Liver (tissue), 9 donors: Measurements from ENCODE around the gene GLOD5. TPM values are rescaled to one million over a fixed set of nuclear protein-coding genes. Genes with fewer than 3 reads are reported as not detected.

Experiments used
- DNase-seq: peaks from one replicate; pipeline ENCODE4 v3.0.0-alpha.2; 2017; ENCODE audit warnings: low spot score
- H3K27ac ChIP-seq, 2 donors: one replicate each; pipeline ENCODE4 v1.7.0; 2013; ENCODE audit warnings: inconsistent platforms in 2 of 2, low read length in 2 of 2, control low read depth in 1 of 2, low read depth in 1 of 2, mild to moderate bottlenecking in 1 of 2
- H3K27me3 ChIP-seq, 4 donors: one replicate each; pipeline versions ENCODE4 v1.6.1 to v1.7.0; 2013; ENCODE audit warnings: low read length in 3 of 4, inconsistent platforms in 1 of 4, mild to moderate bottlenecking in 1 of 4, moderate library complexity in 1 of 4; ENCODE audit not compliant: control insufficient read depth in 4 of 4, insufficient read depth in 4 of 4
- H3K36me3 ChIP-seq, 4 donors: one replicate each; pipeline versions ENCODE4 v1.6.1 to v1.7.0; 2013; ENCODE audit warnings: low read length in 3 of 4, mild to moderate bottlenecking in 3 of 4, low read depth in 1 of 4, moderate library complexity in 1 of 4; ENCODE audit not compliant: control insufficient read depth in 4 of 4, insufficient read depth in 3 of 4
- H3K4me1 ChIP-seq, 4 donors: one replicate each; pipeline versions ENCODE4 v1.6.1 to v1.7.0; 2013; ENCODE audit warnings: low read length in 3 of 4, mild to moderate bottlenecking in 3 of 4, moderate library complexity in 1 of 4; ENCODE audit not compliant: control insufficient read depth in 4 of 4, insufficient read depth in 4 of 4
- H3K4me3 ChIP-seq, 3 donors: one replicate each; pipeline versions ENCODE4 v1.6.1 to v1.7.0; 2013; ENCODE audit warnings: low read length in 3 of 3, control low read depth in 1 of 3, low read depth in 1 of 3, mild to moderate bottlenecking in 1 of 3
- H3K9ac ChIP-seq, 2 donors: one replicate each; pipeline ENCODE4 v1.7.0; 2013; ENCODE audit warnings: low read length in 2 of 2, mild to moderate bottlenecking in 2 of 2, moderate library complexity in 2 of 2, control low read depth in 1 of 2, low read depth in 1 of 2
- H3K9me3 ChIP-seq, 4 donors: one replicate each; pipeline versions ENCODE4 v1.6.1 to v1.7.0; 2013; ENCODE audit warnings: low read length in 3 of 4; ENCODE audit not compliant: control insufficient read depth in 4 of 4
- ATF3 ChIP-seq: IDR thresholded peaks from 2 replicates; pipeline ENCODE4 v1.6.1; 2016; ENCODE audit warnings: antibody characterized with exemption
- EGR1 ChIP-seq, 2 donors: IDR thresholded peaks; 2 replicates each; pipeline ENCODE4 v1.6.1; 2016 to 2018; ENCODE audit warnings: antibody characterized with exemption in 2 of 2, low read depth in 2 of 2
- FOXA2 ChIP-seq: IDR thresholded peaks from 2 replicates; pipeline ENCODE4 v1.6.1; 2016; ENCODE audit warnings: antibody characterized with exemption
- GABPA ChIP-seq, 2 donors: IDR thresholded peaks in 1 of 2; conservative IDR thresholded peaks in 1 of 2; 2 replicates each; pipeline ENCODE4 v1.6.1; 2016; ENCODE audit warnings: antibody characterized with exemption in 2 of 2, mild to moderate bottlenecking in 1 of 2, moderate library complexity in 1 of 2
- HNF4A ChIP-seq, 2 donors: conservative IDR thresholded peaks; 2 replicates each; pipeline ENCODE4 v1.6.1; 2016; ENCODE audit warnings: antibody characterized with exemption in 2 of 2, mild to moderate bottlenecking in 2 of 2
- JUND ChIP-seq, 2 donors: IDR thresholded peaks; 2 replicates each; pipeline ENCODE4 v1.6.1; 2016; ENCODE audit warnings: antibody characterized with exemption in 2 of 2
- MAX ChIP-seq: IDR thresholded peaks from 2 replicates; pipeline ENCODE4 v1.6.1; 2016; ENCODE audit warnings: antibody characterized with exemption
- NR2F2 ChIP-seq: IDR thresholded peaks from 2 replicates; pipeline ENCODE4 v1.6.1; 2016; ENCODE audit warnings: antibody characterized with exemption
- RAD21 ChIP-seq, 2 donors: IDR thresholded peaks; 2 replicates each; pipeline ENCODE4 v1.6.1; 2016; ENCODE audit warnings: antibody characterized with exemption in 2 of 2, mild to moderate bottlenecking in 2 of 2
- REST ChIP-seq: IDR thresholded peaks from 2 replicates; pipeline ENCODE4 v1.6.1; 2016; ENCODE audit warnings: antibody characterized with exemption, mild to moderate bottlenecking
- RXRA ChIP-seq, 2 donors: IDR thresholded peaks; 2 replicates each; pipeline ENCODE4 v1.6.1; 2017 to 2018; ENCODE audit warnings: antibody characterized with exemption in 2 of 2, mild to moderate bottlenecking in 1 of 2
- SP1 ChIP-seq: IDR thresholded peaks from 2 replicates; pipeline ENCODE4 v1.6.1; 2018; ENCODE audit warnings: antibody characterized with exemption, mild to moderate bottlenecking
- TAF1 ChIP-seq: conservative IDR thresholded peaks from 2 replicates; pipeline ENCODE4 v1.6.1; 2016; ENCODE audit warnings: antibody characterized with exemption, mild to moderate bottlenecking
- YY1 ChIP-seq: IDR thresholded peaks from 2 replicates; pipeline ENCODE4 v1.6.1; 2016; ENCODE audit warnings: antibody characterized with exemption, mild to moderate bottlenecking
- WGBS: extraction: QIAGEN DNeasy Blood & Tissue Kit; methylation state at CpG from one replicate; pipeline ENCODE4 v1.1.7; 2013; 5-methylcytosine and 5-hydroxymethylcytosine counted together
- polyA plus RNA-seq, 2 donors: library from polyadenylated mRNA; stranded (reverse) in 1 of 2; unstranded in 1 of 2; fragments of 200-250 nt in 1 of 2; fragments of >200 nt in 1 of 2; fragmentation: Nextera tagmentation in 1 of 2; extraction: Ambion mirVana in 1 of 2; gene quantifications; one replicate each; pipeline versions ENCODE4 v1.2.1 to v1.2.3, GENCODE V29; 2013 to 2015
- total RNA-seq, 2 donors: library from RNA; depleted of rRNA; stranded (reverse); fragments of >200 nt; gene quantifications; one replicate each; pipeline ENCODE4 v1.2.3, GENCODE V29; 2014
- TF ChIP-seq, protein P1 (sequence below): IDR thresholded peaks from 2 replicates; pipeline ENCODE4 v1.6.1; 2016; ENCODE audit warnings: antibody characterized with exemption
- donor health status: healthy.
- donor health status: healthy.
- donor health status: healthy.
- donor health status: healthy.
- donor health status: healthy.

The GLOD5 gene
- total and polyA plus RNA-seq, 4 donors, result 0.67 to 3.4 (median 2.1) TPM; not detected in 1

GRCh38 chrX:48802905-48803200 is 41.3 kb downstream of the GLOD5 start:
- peak overlapping the region in 1 of 2 donors; percentile 96 for H3K9ac ChIP-seq
- TF ChIP-seq RXRA (IDR thresholded peaks at IDR 0.05) (no peak), RAD21 (IDR thresholded peaks at IDR 0.05) (no peak), REST (peak; percentile 6), MAX (no peak), EGR1 (IDR thresholded peaks at IDR 0.05; ENCODE audit: low read depth in 2 of 2) (no peak), JUND (IDR thresholded peaks at IDR 0.05) (no peak)
- H3K4me1 ChIP-seq, result peaks cover 2 to 14% (median 5%) of the 10 kb centered on the region in 4 donors
- peaks cover 0 to 9% (median 4%) of the 10 kb centered on the region in 4 donors for H3K36me3 ChIP-seq
- DNase-seq, result no peak
- WGBS, result 22% methylated on average over 4 of the region's 4 CpGs
- no peaks in the 10 kb centered on the region for H3K27me3 ChIP-seq
- peak overlapping the region; percentile 15 to 74 (median 62) for H3K4me3 ChIP-seq
- H3K9me3 ChIP-seq, result no peaks in the 10 kb centered on the region
- H3K27ac ChIP-seq, result peak overlapping the region; percentile 95 to 96

DNA sequence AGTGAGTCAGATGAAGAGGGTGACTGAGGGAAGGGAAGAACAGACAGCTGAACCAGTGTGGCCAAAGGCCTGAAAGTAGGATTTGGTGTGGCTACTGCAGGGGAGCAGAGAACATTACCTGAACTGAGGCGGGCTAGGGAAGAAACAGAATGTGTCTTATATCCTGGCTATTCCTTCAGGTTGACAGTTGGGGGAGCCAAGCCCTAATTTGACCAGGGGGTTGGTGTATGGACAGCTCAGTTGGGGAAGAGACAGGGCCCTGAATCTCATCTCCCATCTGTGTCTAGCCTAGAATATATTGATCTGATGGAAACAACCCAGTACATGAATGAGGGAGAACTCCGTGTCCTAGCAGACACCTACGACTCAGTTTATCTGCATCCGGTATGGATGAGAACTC is 44.5 kb downstream of the GLOD5 start:
- no peak for TF ChIP-seq EGR1 (IDR thresholded peaks at IDR 0.05; ENCODE audit: low read depth in 2 of 2)
- TF ChIP-seq SP1, result no peak
- TF ChIP-seq TAF1, result no peak
- TF ChIP-seq ATF3, result no peak
- TF ChIP-seq NR2F2, result no peak
- no peak for TF ChIP-seq HNF4A (conservative IDR thresholded peaks at IDR 0.05)
- no peak for TF ChIP-seq YY1
- TF ChIP-seq GABPA (IDR thresholded peaks at IDR 0.05 in 1 of 2, conservative IDR thresholded peaks at IDR 0.05 in 1 of 2), result no peak
- TF ChIP-seq REST, result no peak
- no peak for TF ChIP-seq RAD21 (IDR thresholded peaks at IDR 0.05)
- TF ChIP-seq FOXA2, result no peak
- TF ChIP-seq, protein P1, sequence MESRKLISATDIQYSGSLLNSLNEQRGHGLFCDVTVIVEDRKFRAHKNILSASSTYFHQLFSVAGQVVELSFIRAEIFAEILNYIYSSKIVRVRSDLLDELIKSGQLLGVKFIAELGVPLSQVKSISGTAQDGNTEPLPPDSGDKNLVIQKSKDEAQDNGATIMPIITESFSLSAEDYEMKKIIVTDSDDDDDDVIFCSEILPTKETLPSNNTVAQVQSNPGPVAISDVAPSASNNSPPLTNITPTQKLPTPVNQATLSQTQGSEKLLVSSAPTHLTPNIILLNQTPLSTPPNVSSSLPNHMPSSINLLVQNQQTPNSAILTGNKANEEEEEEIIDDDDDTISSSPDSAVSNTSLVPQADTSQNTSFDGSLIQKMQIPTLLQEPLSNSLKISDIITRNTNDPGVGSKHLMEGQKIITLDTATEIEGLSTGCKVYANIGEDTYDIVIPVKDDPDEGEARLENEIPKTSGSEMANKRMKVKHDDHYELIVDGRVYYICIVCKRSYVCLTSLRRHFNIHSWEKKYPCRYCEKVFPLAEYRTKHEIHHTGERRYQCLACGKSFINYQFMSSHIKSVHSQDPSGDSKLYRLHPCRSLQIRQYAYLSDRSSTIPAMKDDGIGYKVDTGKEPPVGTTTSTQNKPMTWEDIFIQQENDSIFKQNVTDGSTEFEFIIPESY, result no peak
- no peak for TF ChIP-seq RXRA (IDR thresholded peaks at IDR 0.05)
- Histone ChIP-seq H3K9ac (no peak overlapping the region), H3K4me1 (peaks cover 0 to 9% (median 3%) of the 10 kb centered on the region in 4 donors), H3K36me3 (peaks cover 2 to 9% (median 5%) of the 10 kb centered on the region in 4 donors), H3K27me3 (no peaks in the 10 kb centered on the region), H3K27ac (no peak overlapping the region), H3K9me3 (no peaks in the 10 kb centered on the region), H3K4me3 (no peak overlapping the region)
- DNase-seq, result no peak
- WGBS, result 85% methylated on average over 4 of the region's 4 CpGs
